ENCODE data around the gene LRRN4.

LRRN4 gene

GRCh38 chr20:6026051-6026450 is 27.8 kb downstream of the LRRN4 start:
- Histone ChIP-seq H3K79me2 (ENCODE audit: insufficient read depth, low read length) (peaks cover 18% of the 10 kb centered on the region; the same call in 1 of the 2 replicates), H3F3A (ENCODE audit: low read depth) (0 out of 2 replicates have a peak, but pooled peaks cover 4% of the 10 kb centered on the region)

DNA sequence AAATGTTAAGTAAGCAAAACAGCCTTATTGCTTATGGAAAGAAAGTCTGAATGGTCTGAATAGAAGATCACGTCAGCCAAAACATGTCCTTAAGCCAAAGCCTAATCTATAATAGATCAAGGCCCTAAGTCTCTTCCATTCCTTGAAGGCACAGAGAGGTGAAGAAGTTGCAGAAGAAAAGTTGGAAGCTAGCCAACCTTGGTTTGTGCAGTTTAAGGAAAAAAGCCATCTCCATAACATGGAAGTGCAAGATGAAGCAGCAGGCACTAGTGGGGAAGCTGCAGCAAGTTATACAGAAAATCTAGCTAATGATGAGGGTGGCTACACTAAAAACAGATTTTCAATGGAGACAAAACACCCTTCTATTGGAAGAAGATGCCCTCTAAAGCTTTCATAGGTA is 29.1 kb downstream of the LRRN4 start:
- no peak overlapping the region for H3K4me3 ChIP-seq (ENCODE audit: low read length, poor library complexity, severe bottlenecking)
- H3F3A ChIP-seq (ENCODE audit: low read depth): 0 out of 2 replicates have a peak, but pooled peaks cover 4% of the 10 kb centered on the region
- no peak overlapping the region for H2AFZ ChIP-seq (ENCODE audit: low read length)
- H3K79me2 ChIP-seq (ENCODE audit: insufficient read depth, low read length): peaks cover 21% of the 10 kb centered on the region; the same call in 1 of the 2 replicates
- no peak overlapping the region for H3K4me2 ChIP-seq (ENCODE audit: low read depth, low read length, poor library complexity, severe bottlenecking)
- H3K4me1 ChIP-seq (ENCODE audit: insufficient read depth, low read length, poor library complexity, severe bottlenecking): peaks cover 16% of the 10 kb centered on the region
- no peaks in the 10 kb centered on the region for H4K20me1 ChIP-seq (ENCODE audit: insufficient read depth, low read length, poor library complexity, severe bottlenecking)
- no peaks in the 10 kb centered on the region for H3K9me2 ChIP-seq (replicated peaks; ENCODE audit: low read depth, low read length)
- H3K9me3 ChIP-seq (ENCODE audit: insufficient read depth, low read depth, low read length): peaks cover 17% of the 10 kb centered on the region; the same call in 1 of the 2 replicates
- peaks cover 42% of the 10 kb centered on the region for H3K36me3 ChIP-seq (ENCODE audit: insufficient read depth, low read length)
- H3K27me3 ChIP-seq (ENCODE audit: insufficient read depth, low read length, poor library complexity, severe bottlenecking): no peaks in the 10 kb centered on the region
- no peak overlapping the region for H3K9ac ChIP-seq (ENCODE audit: low read depth, low read length, poor library complexity, severe bottlenecking)
- TF ChIP-seq EZH2phosphoT487 (IDR thresholded peaks at IDR 0.05; ENCODE audit: borderline replicate concordance): no peak
- TF ChIP-seq, protein P1, sequence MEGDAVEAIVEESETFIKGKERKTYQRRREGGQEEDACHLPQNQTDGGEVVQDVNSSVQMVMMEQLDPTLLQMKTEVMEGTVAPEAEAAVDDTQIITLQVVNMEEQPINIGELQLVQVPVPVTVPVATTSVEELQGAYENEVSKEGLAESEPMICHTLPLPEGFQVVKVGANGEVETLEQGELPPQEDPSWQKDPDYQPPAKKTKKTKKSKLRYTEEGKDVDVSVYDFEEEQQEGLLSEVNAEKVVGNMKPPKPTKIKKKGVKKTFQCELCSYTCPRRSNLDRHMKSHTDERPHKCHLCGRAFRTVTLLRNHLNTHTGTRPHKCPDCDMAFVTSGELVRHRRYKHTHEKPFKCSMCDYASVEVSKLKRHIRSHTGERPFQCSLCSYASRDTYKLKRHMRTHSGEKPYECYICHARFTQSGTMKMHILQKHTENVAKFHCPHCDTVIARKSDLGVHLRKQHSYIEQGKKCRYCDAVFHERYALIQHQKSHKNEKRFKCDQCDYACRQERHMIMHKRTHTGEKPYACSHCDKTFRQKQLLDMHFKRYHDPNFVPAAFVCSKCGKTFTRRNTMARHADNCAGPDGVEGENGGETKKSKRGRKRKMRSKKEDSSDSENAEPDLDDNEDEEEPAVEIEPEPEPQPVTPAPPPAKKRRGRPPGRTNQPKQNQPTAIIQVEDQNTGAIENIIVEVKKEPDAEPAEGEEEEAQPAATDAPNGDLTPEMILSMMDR (conservative IDR thresholded peaks at IDR 0.05; ENCODE audit: low read length): no peak

More at GRCh38 chr20:6026051-6026450, 27.8 kb downstream of the LRRN4 start:
- Histone ChIP-seq H3K9me3 (ENCODE audit: insufficient read depth, low read depth, low read length) (peaks cover 17% of the 10 kb centered on the region; the same call in 1 of the 2 replicates), H3K27me3 (ENCODE audit: insufficient read depth, low read length, poor library complexity, severe bottlenecking) (no peaks in the 10 kb centered on the region), H4K20me1 (ENCODE audit: insufficient read depth, low read length, poor library complexity, severe bottlenecking) (no peaks in the 10 kb centered on the region), H3K4me3 (ENCODE audit: low read length, poor library complexity, severe bottlenecking) (no peak overlapping the region), H3K9ac (ENCODE audit: low read depth, low read length, poor library complexity, severe bottlenecking) (no peak overlapping the region), H3K4me1 (ENCODE audit: insufficient read depth, low read length, poor library complexity, severe bottlenecking) (peaks cover 16% of the 10 kb centered on the region), H3K36me3 (ENCODE audit: insufficient read depth, low read length) (peaks cover 42% of the 10 kb centered on the region), H3K9me2 (replicated peaks; ENCODE audit: low read depth, low read length) (no peaks in the 10 kb centered on the region), H3K4me2 (ENCODE audit: low read depth, low read length, poor library complexity, severe bottlenecking) (no peak overlapping the region), H2AFZ (ENCODE audit: low read length) (no peak overlapping the region)
- TF ChIP-seq, protein P1 (conservative IDR thresholded peaks at IDR 0.05; ENCODE audit: low read length): no peak
- no peak for TF ChIP-seq EZH2phosphoT487 (IDR thresholded peaks at IDR 0.05; ENCODE audit: borderline replicate concordance)

DNA sequence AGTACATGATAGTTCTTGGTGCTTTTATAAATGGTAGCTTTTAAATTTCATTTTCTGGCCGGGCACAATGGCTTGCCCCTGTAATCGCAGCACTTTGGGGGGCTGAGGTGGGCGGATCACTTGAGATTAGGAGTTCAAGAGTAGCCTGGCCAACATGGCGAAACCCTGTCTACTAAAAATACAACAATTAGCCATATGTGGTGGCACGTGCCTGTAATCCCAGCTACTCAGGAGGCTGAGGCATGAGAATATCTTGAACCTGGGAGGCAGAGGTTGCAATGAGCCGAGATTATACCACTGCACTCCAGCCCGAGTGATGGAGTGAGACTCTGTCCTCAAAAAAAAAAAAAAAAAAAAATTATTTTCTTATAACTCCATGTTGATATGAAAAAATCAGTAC is 36.0 kb downstream of the LRRN4 start:
- Histone ChIP-seq H3K36me3 (ENCODE audit: insufficient read depth, low read length) (peaks cover 34% of the 10 kb centered on the region; the same call in 1 of the 2 replicates), H3K9me3 (ENCODE audit: insufficient read depth, low read depth, low read length) (no peaks in the 10 kb centered on the region; the same call in 1 of the 2 replicates), H4K20me1 (ENCODE audit: insufficient read depth, low read length, poor library complexity, severe bottlenecking) (peaks cover 11% of the 10 kb centered on the region), H3K27me3 (ENCODE audit: insufficient read depth, low read length, poor library complexity, severe bottlenecking) (no peaks in the 10 kb centered on the region), H3K79me2 (ENCODE audit: insufficient read depth, low read length) (peaks cover 69% of the 10 kb centered on the region), H3K4me2 (ENCODE audit: low read depth, low read length, poor library complexity, severe bottlenecking) (peak overlapping the region; percentile 32), H3K4me3 (ENCODE audit: low read length, poor library complexity, severe bottlenecking) (no peak overlapping the region), H3K9me2 (replicated peaks; ENCODE audit: low read depth, low read length) (no peaks in the 10 kb centered on the region), H3K9ac (ENCODE audit: low read depth, low read length, poor library complexity, severe bottlenecking) (no peak overlapping the region), H2AFZ (ENCODE audit: low read length) (no peak overlapping the region), H3F3A (ENCODE audit: low read depth) (no peaks in the 10 kb centered on the region; the same call in 1 of the 2 replicates), H3K4me1 (ENCODE audit: insufficient read depth, low read length, poor library complexity, severe bottlenecking) (peaks cover 24% of the 10 kb centered on the region)
- TF ChIP-seq, protein P1 (conservative IDR thresholded peaks at IDR 0.05; ENCODE audit: low read length): no peak
- no peak for TF ChIP-seq EZH2phosphoT487 (IDR thresholded peaks at IDR 0.05; ENCODE audit: borderline replicate concordance)
